ENCODE measurements around the gene KLKB1.
"Not testable (repeated sequence)": the region's sequence is repeated elsewhere in the genome, so short reads cannot be mapped to it uniquely, and the experiment has no call there.

KLKB1 gene

GRCh38 chr4:186227744-186228513, 622 bp downstream of the KLKB1 start:
- no peak for DNase-seq

- no peak for DNase-seq
These were observed 1.2 kb downstream of the KLKB1 start for GRCh38 chr4:186228514-186228894.

GRCh38 chr4:186234367-186234766, 7.1 kb downstream of the KLKB1 start:
- no peak for DNase-seq

GRCh38 chr4:186236126-186236525, 8.8 kb downstream of the KLKB1 start:
- no peak for DNase-seq

- DNase-seq = no peak
These were observed 13.1 kb downstream of the KLKB1 start for GRCh38 chr4:186240452-186240847.

- DNase-seq = no peak
These were observed 13.7 kb downstream of the KLKB1 start for GRCh38 chr4:186240848-186241491.

GRCh38 chr4:186241616-186242015, 14.3 kb downstream of the KLKB1 start:
- DNase-seq = no peak

GRCh38 chr4:186242031-186242430, 14.7 kb downstream of the KLKB1 start:
- DNase-seq = not testable (repeated sequence)

GRCh38 chr4:186243331-186243730, 16.0 kb downstream of the KLKB1 start:
- no peak for DNase-seq

GRCh38 chr4:186244835-186245234, 17.5 kb downstream of the KLKB1 start:
- DNase-seq = no peak

GRCh38 chr4:186247062-186247752, 19.9 kb downstream of the KLKB1 start:
- not testable (repeated sequence) for DNase-seq

GRCh38 chr4:186248643-186249042, 21.3 kb downstream of the KLKB1 start:
- no peak for DNase-seq

- no peak for DNase-seq
These were observed 22.8 kb downstream of the KLKB1 start for GRCh38 chr4:186249785-186250754.

- no peak for DNase-seq
These were observed 23.5 kb downstream of the KLKB1 start for GRCh38 chr4:186250760-186251159.

GRCh38 chr4:186255122-186255521, 27.8 kb downstream of the KLKB1 start:
- DNase-seq = no peak

- no peak for DNase-seq
These were observed 31.0 kb downstream of the KLKB1 start for GRCh38 chr4:186258216-186258811.

- DNase-seq = no peak
These were observed 32.8 kb downstream of the KLKB1 start for GRCh38 chr4:186260117-186260503.

GRCh38 chr4:186260504-186261448, 33.5 kb downstream of the KLKB1 start:
- no peak for DNase-seq

GRCh38 chr4:186264660-186265059, 37.4 kb downstream of the KLKB1 start:
- DNase-seq = no peak

- DNase-seq = not testable (repeated sequence)
These were observed 37.9 kb downstream of the KLKB1 start for GRCh38 chr4:186265250-186265649.
